Kidney epithelial cell (primary cell): ENCODE results near the gene ARHGAP1. TPM values are rescaled to one million over a fixed set of nuclear protein-coding genes. Genes with fewer than 3 reads are reported as not detected.
"Not testable (repeated sequence)": the region's sequence is repeated elsewhere in the genome, so short reads cannot be mapped to it uniquely, and the experiment has no call there.

ENCODE experiments used
- DNase-seq: peaks from one replicate; pipeline ENCODE4 v3.0.0-alpha.2; 2010; ENCODE audit warnings: low read depth
- H3K27me3 ChIP-seq: 2 replicates; pipeline ENCODE4 v1.6.0; 2011; ENCODE audit warnings: low read length; ENCODE audit not compliant: control insufficient read depth, insufficient read depth
- H3K36me3 ChIP-seq: 2 replicates; pipeline ENCODE4 v1.5.1; 2011; ENCODE audit warnings: low read length; ENCODE audit not compliant: control insufficient read depth, insufficient read depth
- H3K4me3 ChIP-seq: 2 replicates; pipeline ENCODE4 v1.5.1; 2011; ENCODE audit warnings: low read depth, mild to moderate bottlenecking, control low read depth, low read length
- CTCF ChIP-seq: IDR thresholded peaks from 2 replicates; pipeline ENCODE4 v1.5.1; 2011; ENCODE audit warnings: mild to moderate bottlenecking, moderate library complexity, low read length, control low read depth, inconsistent platforms; ENCODE audit not compliant: insufficient read depth, poor library complexity, severe bottlenecking
- total RNA-seq: library from RNA; depleted of rRNA; stranded (reverse); fragments of >200 nt; gene quantifications from 2 replicates; pipeline ENCODE4 v1.2.3, GENCODE V29; 2015

The ARHGAP1 gene
- total RNA-seq, 1 donor from 2014 or later = 51.6 TPM

GRCh38 chr11:46674463-46675287 lies 25.7 kb downstream of the ARHGAP1 start:
- Histone ChIP-seq H3K36me3 (peaks cover 2% of the 10 kb centered on the region), H3K4me3 (no peak overlapping the region), H3K27me3 (no peaks in the 10 kb centered on the region)
- DNase-seq = no peak
- no peak for TF ChIP-seq CTCF

- DNase-seq = no peak
- TF ChIP-seq CTCF = no peak
- Histone ChIP-seq H3K4me3 (no peak overlapping the region), H3K36me3 (no peaks in the 10 kb centered on the region), H3K27me3 (no peaks in the 10 kb centered on the region)
These were observed 26.5 kb downstream of the ARHGAP1 start for GRCh38 chr11:46673713-46674462.

GRCh38 chr11:46672381-46672839 lies 28.0 kb downstream of the ARHGAP1 start:
- H3K27me3 ChIP-seq = no peaks in the 10 kb centered on the region
- no peak for TF ChIP-seq CTCF
- DNase-seq = no peak
- H3K36me3 ChIP-seq = no peaks in the 10 kb centered on the region
- H3K4me3 ChIP-seq = no peak overlapping the region

- no peak overlapping the region for H3K4me3 ChIP-seq
- no peaks in the 10 kb centered on the region for H3K36me3 ChIP-seq
- TF ChIP-seq CTCF = no peak
- H3K27me3 ChIP-seq = no peaks in the 10 kb centered on the region
- DNase-seq = no peak
These were observed 28.5 kb downstream of the ARHGAP1 start for GRCh38 chr11:46671958-46672315.

GRCh38 chr11:46670521-46670920 lies 29.9 kb downstream of the ARHGAP1 start:
- H3K4me3 ChIP-seq, H3K27me3 ChIP-seq, DNase-seq, H3K36me3 ChIP-seq: not testable (repeated sequence)

GRCh38 chr11:46669711-46670139 lies 30.7 kb downstream of the ARHGAP1 start:
- TF ChIP-seq CTCF = peak; percentile 23
- no peaks in the 10 kb centered on the region for H3K27me3 ChIP-seq
- H3K36me3 ChIP-seq = no peaks in the 10 kb centered on the region
- no peak overlapping the region for H3K4me3 ChIP-seq
- DNase-seq = no peak
